Neural progenitor cell (in vitro differentiated cells): Measurements from ENCODE around the gene DHCR24. TPM values are rescaled to one million over a fixed set of nuclear protein-coding genes. Genes with fewer than 3 reads are reported as not detected.

Experiments
- DNase-seq: peaks from one replicate; pipeline ENCODE4 v3.0.0-alpha.2; 2016; ENCODE audit warnings: low spot score
- H2AFZ ChIP-seq: fragments of 200-600 bp; sonication (generic); replicated peaks from 2 replicates; pipeline ENCODE4 v1.6.1; 2016; ENCODE audit warnings: antibody characterized with exemption
- H3F3A ChIP-seq: fragments of 200-600 bp; sonication (generic); 2 replicates; pipeline ENCODE4 v1.6.1; 2016; ENCODE audit warnings: antibody characterized with exemption, low read depth
- H3K27ac ChIP-seq: fragments of 200-600 bp; sonication (generic); 2 replicates; pipeline ENCODE4 v1.5.1; 2016; ENCODE audit warnings: mild to moderate bottlenecking
- H3K27me3 ChIP-seq: fragments of 200-600 bp; sonication (generic); 2 replicates; pipeline ENCODE4 v1.6.1; 2016; ENCODE audit warnings: mild to moderate bottlenecking, moderate library complexity
- H3K36me3 ChIP-seq: fragments of 200-600 bp; sonication (generic); 2 replicates; pipeline ENCODE4 v1.5.1; 2016
- H3K4me1 ChIP-seq: fragments of 200-600 bp; sonication (generic); 2 replicates; pipeline ENCODE4 v1.6.1; 2016; ENCODE audit warnings: mixed run types
- H3K4me2 ChIP-seq: fragments of 200-600 bp; sonication (generic); 2 replicates; pipeline ENCODE4 v1.6.1; 2016
- H3K4me3 ChIP-seq: fragments of 200-600 bp; sonication (generic); 2 replicates; pipeline ENCODE4 v1.5.1; 2016
- H3K79me2 ChIP-seq: fragments of 200-600 bp; sonication (generic); 2 replicates; pipeline ENCODE4 v1.6.1; 2016; ENCODE audit warnings: low read depth
- H3K9ac ChIP-seq: fragments of 200-600 bp; sonication (generic); 2 replicates; pipeline ENCODE4 v1.6.1; 2016
- H3K9me3 ChIP-seq: fragments of 200-600 bp; sonication (generic); 2 replicates; pipeline ENCODE4 v1.5.1; 2016; ENCODE audit warnings: low read depth
- H4K20me1 ChIP-seq: fragments of 200-600 bp; sonication (generic); 2 replicates; pipeline ENCODE4 v1.6.1; 2016; ENCODE audit warnings: low read depth
- H3K27ac Mint-ChIP-seq: 3 replicates; pipeline ENCODE4 v1.8.0; 2021; ENCODE audit warnings: mixed read lengths
- H3K27me3 Mint-ChIP-seq: 2 replicates; pipeline ENCODE4 v1.8.0; 2022; ENCODE audit warnings: low read depth, mild to moderate bottlenecking, inconsistent platforms, moderate library complexity, mixed read lengths; ENCODE audit not compliant: insufficient read depth
- H3K36me3 Mint-ChIP-seq: 3 replicates; pipeline ENCODE4 v1.8.0; 2021; ENCODE audit warnings: mixed read lengths
- H3K4me1 Mint-ChIP-seq: 3 replicates; pipeline ENCODE4 v1.8.0; 2021; ENCODE audit warnings: mixed read lengths
- H3K4me3 Mint-ChIP-seq: 3 replicates; pipeline ENCODE4 v1.8.0; 2021; ENCODE audit warnings: mild to moderate bottlenecking, moderate library complexity, mixed read lengths
- H3K9me3 Mint-ChIP-seq: 3 replicates; pipeline ENCODE4 v1.8.0; 2020; ENCODE audit warnings: mixed read lengths
- CTCF ChIP-seq: fragments of 200-600 bp; sonication (generic); IDR thresholded peaks from 2 replicates; pipeline ENCODE4 v1.5.1; 2017; ENCODE audit warnings: antibody characterized with exemption, mild to moderate bottlenecking
- EZH2 ChIP-seq: fragments of 200-600 bp; sonication (generic); IDR thresholded peaks from 2 replicates; pipeline ENCODE4 v1.6.1; 2017; ENCODE audit warnings: antibody characterized with exemption, mild to moderate bottlenecking, moderate library complexity
- EZH2phosphoT487 ChIP-seq: fragments of 200-600 bp; sonication (generic); IDR thresholded peaks from 2 replicates; pipeline ENCODE4 v1.6.1; 2017; ENCODE audit warnings: antibody characterized with exemption
- total RNA-seq: library from RNA; depleted of rRNA; stranded (reverse); fragments of >200 nt; gene quantifications from 2 replicates; pipeline ENCODE4 v1.2.3, GENCODE V29; 2015; ENCODE audit warnings: low replicate concordance

DHCR24 gene
- total RNA-seq, 1 donor from 2014 or later, result 94.5 TPM

GRCh38 chr1:54871275-54872035, 15.5 kb downstream of the DHCR24 start:
- H3K27ac ChIP-seq, result no peak overlapping the region
- H3K27me3 Mint-ChIP-seq, result no peaks in the 10 kb centered on the region
- no peak overlapping the region for H3K4me3 Mint-ChIP-seq
- H4K20me1 ChIP-seq, result peaks cover 9% of the 10 kb centered on the region
- no peak overlapping the region for H3K4me2 ChIP-seq
- no peak for DNase-seq
- peaks cover 10% of the 10 kb centered on the region for H3K4me1 ChIP-seq
- no peaks in the 10 kb centered on the region for H3K9me3 ChIP-seq
- no peak overlapping the region for H3K4me3 ChIP-seq
- H3K36me3 ChIP-seq, result peaks cover 19% of the 10 kb centered on the region
- H3K9ac ChIP-seq, result no peak overlapping the region
- peaks cover 42% of the 10 kb centered on the region for H3K36me3 Mint-ChIP-seq
- no peak overlapping the region for H3K27ac Mint-ChIP-seq
- H3K27me3 ChIP-seq, result no peaks in the 10 kb centered on the region
- H3K79me2 ChIP-seq, result peaks cover 5% of the 10 kb centered on the region
- peaks cover 7% of the 10 kb centered on the region for H3F3A ChIP-seq
- H3K9me3 Mint-ChIP-seq, result no peaks in the 10 kb centered on the region
- H2AFZ ChIP-seq, result no peak overlapping the region
- TF ChIP-seq EZH2 (no peak), EZH2phosphoT487 (no peak), CTCF (no peak)
- no peaks in the 10 kb centered on the region for H3K4me1 Mint-ChIP-seq

GRCh38 chr1:54870869-54871268, 16.1 kb downstream of the DHCR24 start:
- Mint-ChIP-seq H3K9me3 (no peaks in the 10 kb centered on the region), H3K27ac (no peak overlapping the region)
- no peak overlapping the region for H3K9ac ChIP-seq

DNA sequence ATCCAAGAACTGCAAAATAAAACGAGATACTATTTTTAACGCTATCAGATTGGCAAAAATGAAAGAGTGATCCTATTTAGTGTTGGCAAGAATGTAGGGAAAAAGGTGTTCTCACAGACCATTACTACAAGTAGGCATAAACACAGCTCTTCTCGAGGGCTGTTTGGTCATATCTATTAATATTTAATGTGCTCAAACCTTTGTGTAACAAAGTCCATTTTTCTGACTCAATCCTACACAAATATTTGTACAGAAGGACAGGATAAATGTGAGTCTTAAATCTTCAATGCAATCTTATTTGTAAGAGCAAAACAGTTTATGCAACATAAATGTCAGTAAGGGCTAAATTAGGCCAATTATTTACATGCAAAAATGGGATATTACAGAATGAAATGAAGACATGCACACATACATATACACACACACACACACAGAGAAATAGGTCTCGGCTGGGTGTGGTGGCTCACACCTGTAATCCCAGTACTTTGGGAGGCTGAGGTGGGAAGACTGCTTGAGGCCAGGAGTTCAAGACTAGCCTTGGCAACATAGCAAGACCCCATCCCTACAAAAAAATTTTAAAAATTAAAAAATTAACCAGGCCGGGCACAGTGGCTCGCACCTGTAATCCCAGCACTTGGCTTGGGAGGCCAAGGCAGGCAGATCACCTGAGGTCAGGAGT, 17.7 kb downstream of the DHCR24 start:
- no peak overlapping the region for H3K4me3 ChIP-seq
- H4K20me1 ChIP-seq, result peaks cover 21% of the 10 kb centered on the region
- H3K4me3 Mint-ChIP-seq, result no peak overlapping the region
- no peaks in the 10 kb centered on the region for H3K4me1 Mint-ChIP-seq
- H3K27me3 ChIP-seq, result no peaks in the 10 kb centered on the region
- no peak for DNase-seq
- H3K79me2 ChIP-seq, result peaks cover 5% of the 10 kb centered on the region
- peaks cover 45% of the 10 kb centered on the region for H3K36me3 Mint-ChIP-seq
- H3K27ac Mint-ChIP-seq, result no peak overlapping the region
- no peaks in the 10 kb centered on the region for H3K27me3 Mint-ChIP-seq
- H3K9ac ChIP-seq, result no peak overlapping the region
- H3K36me3 ChIP-seq, result peaks cover 19% of the 10 kb centered on the region
- TF ChIP-seq CTCF (no peak), EZH2 (no peak), EZH2phosphoT487 (no peak)
- H3K9me3 Mint-ChIP-seq, result no peaks in the 10 kb centered on the region
- H3K27ac ChIP-seq, result no peak overlapping the region
- no peaks in the 10 kb centered on the region for H3K9me3 ChIP-seq
- peaks cover 10% of the 10 kb centered on the region for H3K4me1 ChIP-seq
- H3F3A ChIP-seq, result peaks cover 7% of the 10 kb centered on the region
- H2AFZ ChIP-seq, result no peak overlapping the region
- no peak overlapping the region for H3K4me2 ChIP-seq

More at GRCh38 chr1:54870869-54871268, 16.1 kb downstream of the DHCR24 start:
- no peak overlapping the region for H3K27ac ChIP-seq
- Mint-ChIP-seq H3K4me1 (no peaks in the 10 kb centered on the region), H3K4me3 (no peak overlapping the region), H3K36me3 (peaks cover 46% of the 10 kb centered on the region), H3K27me3 (no peaks in the 10 kb centered on the region)
- TF ChIP-seq EZH2 (no peak), CTCF (no peak), EZH2phosphoT487 (no peak)
- no peak overlapping the region for H2AFZ ChIP-seq
- H3K36me3 ChIP-seq, result peaks cover 19% of the 10 kb centered on the region
- no peak for DNase-seq
- H3K9me3 ChIP-seq, result no peaks in the 10 kb centered on the region
- H4K20me1 ChIP-seq, result peaks cover 15% of the 10 kb centered on the region
- H3K4me2 ChIP-seq, result no peak overlapping the region
- no peaks in the 10 kb centered on the region for H3K27me3 ChIP-seq
- H3K4me1 ChIP-seq, result peaks cover 10% of the 10 kb centered on the region
- no peak overlapping the region for H3K4me3 ChIP-seq
- peaks cover 5% of the 10 kb centered on the region for H3K79me2 ChIP-seq
- H3F3A ChIP-seq, result peaks cover 7% of the 10 kb centered on the region
